ENCODE results near the gene UCP3.

Gene UCP3

DNA sequence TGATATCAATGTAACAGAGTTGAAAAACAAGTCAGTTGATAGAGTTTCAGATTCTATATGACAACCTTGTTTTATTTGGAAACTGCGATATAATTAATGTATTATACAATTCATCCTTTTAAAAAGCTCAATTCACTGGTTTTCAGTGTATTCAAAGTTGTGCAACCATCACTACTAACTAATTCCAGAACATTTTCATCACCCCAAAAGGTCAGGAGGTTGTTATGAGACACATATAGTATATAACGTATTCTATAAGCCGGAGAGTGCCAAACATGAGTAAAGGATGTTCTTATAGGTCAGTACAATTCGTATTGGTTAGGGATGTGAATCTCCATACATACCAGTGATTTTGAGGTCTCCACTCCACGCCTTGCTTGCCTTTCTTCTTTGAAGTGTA is 40.1 kb upstream of the UCP3 start:
- Histone ChIP-seq H2AFZ (ENCODE audit: insufficient read depth, low read length, poor library complexity) (no peak overlapping the region), H3K4me1 (ENCODE audit: control insufficient read depth in 1 of 2, insufficient read depth in 2 of 2, low read length in 2 of 2) (no peaks in the 10 kb centered on the region), H2BK5ac (ENCODE audit: low read depth, low read length, poor library complexity) (no peak overlapping the region), H3K14ac (ENCODE audit: low read length) (no peak overlapping the region), H3K4me2 (ENCODE audit: low read length) (no peak overlapping the region), H3K9ac (ENCODE audit: low read length) (no peak overlapping the region), H3K36me3 (ENCODE audit: control insufficient read depth in 1 of 2, insufficient read depth in 2 of 2, low read length in 2 of 2) (peaks cover 0 to 2% of the 10 kb centered on the region in 2 experiments), H2AK5ac (ENCODE audit: low read length) (no peak overlapping the region), H3K18ac (ENCODE audit: low read length) (no peak overlapping the region), H4K12ac (ENCODE audit: low read depth, low read length) (no peak overlapping the region), H3K4ac (ENCODE audit: low read depth, low read length) (no peak overlapping the region), H3K79me1 (ENCODE audit: low read length) (no peaks in the 10 kb centered on the region), H4K91ac (ENCODE audit: low read depth, low read length) (no peak overlapping the region), H3K9me3 (ENCODE audit: insufficient read depth, low read depth, low read length) (no peaks in the 10 kb centered on the region), H3K4me3 (ENCODE audit: low read depth, low read length) (no peak overlapping the region), H3K27ac (ENCODE audit: low read depth, low read length) (no peak overlapping the region), H3K23ac (ENCODE audit: low read length) (no peak overlapping the region), H3K27me3 (ENCODE audit: insufficient read depth, low read length) (no peaks in the 10 kb centered on the region), H2BK12ac (ENCODE audit: low read length) (no peak overlapping the region), H4K8ac (ENCODE audit: low read depth, low read length) (no peak overlapping the region), H2BK120ac (ENCODE audit: insufficient read depth, low read length, poor library complexity) (no peak overlapping the region), H3K79me2 (ENCODE audit: control insufficient read depth, insufficient read depth, low read length, poor library complexity) (no peaks in the 10 kb centered on the region)
- WGBS (ENCODE audit: extremely low coverage, insufficient coverage, insufficient read length): no CpG with 5 or more reads among the region's 5 CpGs
- DNase-seq: no peak

DNA sequence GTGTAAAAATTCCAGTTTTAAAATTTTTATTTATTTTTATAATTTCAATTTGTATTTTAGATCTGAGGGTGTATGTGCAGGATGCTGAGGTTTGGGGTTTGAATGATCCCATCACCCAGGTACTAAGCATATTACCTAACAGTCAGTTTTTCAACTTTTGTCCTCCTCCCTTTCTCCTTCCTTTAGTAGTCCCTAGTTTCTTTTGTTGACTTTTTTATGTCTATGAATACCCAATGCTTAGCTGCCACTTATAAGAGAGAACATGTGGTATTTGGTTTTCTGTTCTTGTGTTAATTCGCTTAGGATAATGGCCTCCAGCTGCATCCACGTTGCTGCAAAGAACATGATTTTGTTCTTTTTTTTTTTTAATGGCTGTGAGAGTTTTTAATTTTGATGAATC is 35.7 kb upstream of the UCP3 start:
- H4K91ac ChIP-seq (ENCODE audit: low read depth, low read length): no peak overlapping the region
- no peak for DNase-seq

DNA sequence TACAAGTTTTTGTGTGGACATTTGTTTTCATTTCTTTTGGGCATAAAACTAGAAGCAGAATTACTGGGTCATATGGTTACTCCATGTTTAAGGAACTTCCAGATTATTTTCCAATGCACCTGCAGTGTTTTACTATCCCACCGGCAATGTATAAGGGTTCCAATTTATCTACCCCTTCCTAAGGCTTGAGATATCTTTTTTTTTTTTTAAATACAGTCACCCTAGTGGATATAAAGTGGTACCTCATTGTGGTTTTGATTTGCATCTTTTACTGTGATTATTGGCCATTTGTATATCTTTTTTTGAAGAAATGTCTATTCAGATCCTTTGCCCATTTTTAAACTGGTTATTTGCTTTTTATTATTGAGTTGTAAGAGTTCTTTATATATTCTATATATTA is 34.6 kb upstream of the UCP3 start:
- WGBS (ENCODE audit: extremely low coverage, insufficient coverage, insufficient read length): no CpG with 5 or more reads among the region's 1 CpG
- Histone ChIP-seq H3K27ac (ENCODE audit: low read depth, low read length) (no peak overlapping the region), H3K4me3 (ENCODE audit: low read depth, low read length) (no peak overlapping the region), H4K12ac (ENCODE audit: low read depth, low read length) (no peak overlapping the region), H3K79me1 (ENCODE audit: low read length) (no peaks in the 10 kb centered on the region), H2AFZ (ENCODE audit: insufficient read depth, low read length, poor library complexity) (no peak overlapping the region), H4K8ac (ENCODE audit: low read depth, low read length) (no peak overlapping the region), H3K79me2 (ENCODE audit: control insufficient read depth, insufficient read depth, low read length, poor library complexity) (no peaks in the 10 kb centered on the region), H2AK5ac (ENCODE audit: low read length) (no peak overlapping the region), H3K4ac (ENCODE audit: low read depth, low read length) (no peak overlapping the region), H2BK120ac (ENCODE audit: insufficient read depth, low read length, poor library complexity) (no peak overlapping the region), H3K14ac (ENCODE audit: low read length) (no peak overlapping the region), H2BK12ac (ENCODE audit: low read length) (no peak overlapping the region), H3K9me3 (ENCODE audit: insufficient read depth, low read depth, low read length) (no peaks in the 10 kb centered on the region), H4K91ac (ENCODE audit: low read depth, low read length) (no peak overlapping the region), H3K27me3 (ENCODE audit: insufficient read depth, low read length) (no peaks in the 10 kb centered on the region), H3K4me2 (ENCODE audit: low read length) (no peak overlapping the region), H3K9ac (ENCODE audit: low read length) (no peak overlapping the region), H3K23ac (ENCODE audit: low read length) (no peak overlapping the region), H3K18ac (ENCODE audit: low read length) (no peak overlapping the region), H3K36me3 (ENCODE audit: control insufficient read depth in 1 of 2, insufficient read depth in 2 of 2, low read length in 2 of 2) (peaks cover 7% of the 10 kb centered on the region in 2 experiments), H3K4me1 (ENCODE audit: control insufficient read depth in 1 of 2, insufficient read depth in 2 of 2, low read length in 2 of 2) (no peaks in the 10 kb centered on the region), H2BK5ac (ENCODE audit: low read depth, low read length, poor library complexity) (no peak overlapping the region)
- no peak for DNase-seq

More for the DNA sequence above, 35.7 kb upstream of the UCP3 start:
- no peak overlapping the region for H3K4me2 ChIP-seq (ENCODE audit: low read length)
- no peak overlapping the region for H3K18ac ChIP-seq (ENCODE audit: low read length)
- no peak overlapping the region for H2AFZ ChIP-seq (ENCODE audit: insufficient read depth, low read length, poor library complexity)
- H3K27ac ChIP-seq (ENCODE audit: low read depth, low read length): no peak overlapping the region
- H3K9me3 ChIP-seq (ENCODE audit: insufficient read depth, low read depth, low read length): no peaks in the 10 kb centered on the region
- no peaks in the 10 kb centered on the region for H3K27me3 ChIP-seq (ENCODE audit: insufficient read depth, low read length)
- no peak overlapping the region for H2BK12ac ChIP-seq (ENCODE audit: low read length)
- H3K4ac ChIP-seq (ENCODE audit: low read depth, low read length): no peak overlapping the region
- H3K14ac ChIP-seq (ENCODE audit: low read length): no peak overlapping the region
- H3K23ac ChIP-seq (ENCODE audit: low read length): no peak overlapping the region
- no peak overlapping the region for H3K9ac ChIP-seq (ENCODE audit: low read length)
- no peaks in the 10 kb centered on the region for H3K79me2 ChIP-seq (ENCODE audit: control insufficient read depth, insufficient read depth, low read length, poor library complexity)
- no peak overlapping the region for H4K12ac ChIP-seq (ENCODE audit: low read depth, low read length)
- H2BK5ac ChIP-seq (ENCODE audit: low read depth, low read length, poor library complexity): no peak overlapping the region
- no peak overlapping the region for H2AK5ac ChIP-seq (ENCODE audit: low read length)
- H2BK120ac ChIP-seq (ENCODE audit: insufficient read depth, low read length, poor library complexity): no peak overlapping the region
- peaks cover 7% of the 10 kb centered on the region in 2 experiments for H3K36me3 ChIP-seq (ENCODE audit: control insufficient read depth in 1 of 2, insufficient read depth in 2 of 2, low read length in 2 of 2)
- no CpG with 5 or more reads among the region's 2 CpGs for WGBS (ENCODE audit: extremely low coverage, insufficient coverage, insufficient read length)
- H3K4me3 ChIP-seq (ENCODE audit: low read depth, low read length): no peak overlapping the region
- no peaks in the 10 kb centered on the region for H3K79me1 ChIP-seq (ENCODE audit: low read length)
- no peak overlapping the region for H4K8ac ChIP-seq (ENCODE audit: low read depth, low read length)
- H3K4me1 ChIP-seq (ENCODE audit: control insufficient read depth in 1 of 2, insufficient read depth in 2 of 2, low read length in 2 of 2): no peaks in the 10 kb centered on the region

DNA sequence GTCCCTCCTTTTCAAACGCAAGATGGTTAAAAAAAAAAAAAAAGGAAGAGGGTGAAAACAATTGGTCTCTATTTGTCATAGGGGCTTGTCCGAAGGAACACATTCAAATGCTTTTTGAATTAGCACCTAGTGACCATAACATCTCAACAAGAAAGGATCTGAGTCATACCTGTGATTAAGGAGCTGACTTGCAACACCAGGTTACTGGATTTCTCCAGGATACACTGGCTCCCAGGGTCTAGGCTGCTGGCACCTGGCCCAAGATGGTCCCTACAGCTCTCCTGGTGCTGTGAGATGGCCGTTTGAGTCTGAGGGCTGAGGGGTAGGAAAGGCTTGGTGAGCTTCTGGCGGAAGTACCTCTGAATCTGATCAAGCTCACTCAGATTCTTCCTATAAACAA is 28.4 kb upstream of the UCP3 start:
- H3K9ac ChIP-seq (ENCODE audit: low read length): no peak overlapping the region
- H3K27me3 ChIP-seq (ENCODE audit: insufficient read depth, low read length): no peaks in the 10 kb centered on the region
- H3K4ac ChIP-seq (ENCODE audit: low read depth, low read length): no peak overlapping the region
- H3K4me1 ChIP-seq (ENCODE audit: control insufficient read depth in 1 of 2, insufficient read depth in 2 of 2, low read length in 2 of 2): no peaks in the 10 kb centered on the region
- no peak overlapping the region for H2AFZ ChIP-seq (ENCODE audit: insufficient read depth, low read length, poor library complexity)
- H2AK5ac ChIP-seq (ENCODE audit: low read length): no peak overlapping the region
- H3K36me3 ChIP-seq (ENCODE audit: control insufficient read depth in 1 of 2, insufficient read depth in 2 of 2, low read length in 2 of 2): peaks cover 17 to 24% of the 10 kb centered on the region in 2 experiments
- H2BK5ac ChIP-seq (ENCODE audit: low read depth, low read length, poor library complexity): no peak overlapping the region
- no peak overlapping the region for H4K91ac ChIP-seq (ENCODE audit: low read depth, low read length)
- no peak overlapping the region for H3K18ac ChIP-seq (ENCODE audit: low read length)
- H3K27ac ChIP-seq (ENCODE audit: low read depth, low read length): no peak overlapping the region
- H3K4me3 ChIP-seq (ENCODE audit: low read depth, low read length): no peak overlapping the region
- H3K79me1 ChIP-seq (ENCODE audit: low read length): no peaks in the 10 kb centered on the region
- H3K14ac ChIP-seq (ENCODE audit: low read length): no peak overlapping the region
- H4K8ac ChIP-seq (ENCODE audit: low read depth, low read length): no peak overlapping the region
- peak in 1 of 2 donors; percentile 61 for DNase-seq
- H2BK120ac ChIP-seq (ENCODE audit: insufficient read depth, low read length, poor library complexity): no peak overlapping the region
- H3K4me2 ChIP-seq (ENCODE audit: low read length): no peak overlapping the region
- no CpG with 5 or more reads among the region's 4 CpGs for WGBS (ENCODE audit: extremely low coverage, insufficient coverage, insufficient read length)
- no peak overlapping the region for H3K23ac ChIP-seq (ENCODE audit: low read length)
- no peak overlapping the region for H2BK12ac ChIP-seq (ENCODE audit: low read length)
- H3K9me3 ChIP-seq (ENCODE audit: insufficient read depth, low read depth, low read length): no peaks in the 10 kb centered on the region
- no peak overlapping the region for H4K12ac ChIP-seq (ENCODE audit: low read depth, low read length)
- no peaks in the 10 kb centered on the region for H3K79me2 ChIP-seq (ENCODE audit: control insufficient read depth, insufficient read depth, low read length, poor library complexity)

Data from trophoblast cell (in vitro differentiated cells and primary cell).